DOHH2 (cell line): ENCODE results near the gene MYT1.

ENCODE experiments used
- H3F3A ChIP-seq: fragments of 200-600 bp; sonication (generic), shearing (Covaris generic); 2 replicates; pipeline ENCODE4 v1.6.0; 2016; ENCODE audit warnings: antibody characterized with exemption, mild to moderate bottlenecking; ENCODE audit not compliant: control insufficient read depth, insufficient read depth
- H3K27ac ChIP-seq: fragments of 200-600 bp; sonication (generic); 2 replicates; pipeline ENCODE4 v1.5.1; 2014; ENCODE audit warnings: low read depth, mild to moderate bottlenecking, low read length, moderate library complexity
- H3K27me3 ChIP-seq: fragments of 200-600 bp; sonication (generic); 2 replicates; pipeline ENCODE4 v1.6.1; 2014; ENCODE audit warnings: mild to moderate bottlenecking, low read length, mixed read lengths; ENCODE audit not compliant: control insufficient read depth
- H3K36me3 ChIP-seq: fragments of 200-600 bp; sonication (generic); 2 replicates; pipeline ENCODE4 v1.6.1; 2014; ENCODE audit warnings: mild to moderate bottlenecking, low read length, moderate library complexity, mixed read lengths; ENCODE audit not compliant: control insufficient read depth
- H3K4me1 ChIP-seq: fragments of 200-600 bp; sonication (generic); 2 replicates; pipeline ENCODE4 v1.6.1; 2014; ENCODE audit warnings: mild to moderate bottlenecking, low read length, mixed read lengths; ENCODE audit not compliant: control insufficient read depth
- H3K4me2 ChIP-seq: fragments of 200-600 bp; sonication (generic); 2 replicates; pipeline ENCODE4 v1.6.0; 2014; ENCODE audit warnings: mild to moderate bottlenecking, low read length, moderate library complexity
- H3K4me3 ChIP-seq: fragments of 200-600 bp; sonication (generic); 2 replicates; pipeline ENCODE4 v1.5.1; 2014; ENCODE audit warnings: mild to moderate bottlenecking, low read length, mixed read lengths
- H3K79me2 ChIP-seq: fragments of 200-600 bp; sonication (generic); 2 replicates; pipeline ENCODE4 v1.6.1; 2014; ENCODE audit warnings: mild to moderate bottlenecking, low read length, mixed read lengths; ENCODE audit not compliant: control insufficient read depth
- H3K9me2 ChIP-seq: fragments of 200-600 bp; sonication (generic); replicated peaks from 2 replicates; pipeline ENCODE4 v1.6.1; 2014; ENCODE audit warnings: mild to moderate bottlenecking, low read length, mixed read lengths; ENCODE audit not compliant: control insufficient read depth
- H3K9me3 ChIP-seq: fragments of 200-600 bp; sonication (generic); 2 replicates; pipeline ENCODE4 v1.6.1; 2014; ENCODE audit warnings: antibody characterized with exemption, low read length, mixed read lengths; ENCODE audit not compliant: control insufficient read depth, insufficient read depth
- H4K20me1 ChIP-seq: fragments of 200-600 bp; sonication (generic); 2 replicates; pipeline ENCODE4 v1.6.0; 2014; ENCODE audit warnings: low read depth, mild to moderate bottlenecking, antibody characterized with exemption, low read length, moderate library complexity; ENCODE audit not compliant: control insufficient read depth, insufficient read depth
- EZH2phosphoT487 ChIP-seq: fragments of 200-600 bp; sonication (generic); IDR thresholded peaks from 2 replicates; pipeline ENCODE4 v1.6.1; 2017; ENCODE audit warnings: borderline replicate concordance, mild to moderate bottlenecking, antibody characterized with exemption, low read length, moderate library complexity, mixed read lengths
- TF ChIP-seq, protein P1 (sequence below): fragments of 200-600 bp; sonication (generic); IDR thresholded peaks from one replicate; pipeline ENCODE4 v1.5.1; 2014; ENCODE audit warnings: antibody characterized with exemption, mild to moderate bottlenecking, low read depth, low read length; ENCODE audit not compliant: poor library complexity, severe bottlenecking

The MYT1 gene

DNA sequence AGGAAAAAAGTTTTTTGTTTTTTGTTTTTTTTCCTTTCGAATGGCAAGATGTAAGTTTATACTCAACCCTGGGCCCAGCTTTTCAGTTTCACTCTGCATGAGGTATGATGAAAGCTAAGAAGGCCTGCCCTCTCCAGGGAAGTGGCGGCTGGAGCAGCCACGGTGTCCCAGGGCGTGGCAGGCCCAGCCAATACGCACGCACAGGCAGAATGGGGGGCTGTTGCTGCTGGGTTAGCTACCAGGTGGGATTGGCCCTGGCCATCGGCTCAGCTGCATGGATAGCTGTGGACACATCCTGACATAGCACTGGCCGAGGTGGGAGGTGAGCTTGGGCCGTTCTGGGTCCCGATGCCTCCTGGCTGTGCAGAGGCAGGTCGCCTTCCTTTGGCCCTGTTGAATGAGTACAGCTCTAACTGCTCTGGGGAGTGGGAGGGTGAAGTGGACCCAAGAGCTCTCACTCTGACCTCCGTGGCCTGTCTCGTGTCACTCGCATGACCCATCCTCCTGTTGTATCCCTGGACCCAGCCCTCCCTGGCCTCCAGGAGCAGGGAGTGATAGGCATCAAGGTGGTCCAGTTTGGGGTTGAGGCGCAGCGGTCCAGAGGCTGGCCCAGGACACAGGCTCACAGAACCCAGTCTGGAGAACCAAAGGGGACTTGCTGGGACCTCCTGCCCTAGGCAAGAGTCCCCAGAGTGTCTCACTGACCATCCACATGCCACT, 18.1 kb downstream of the MYT1 start:
- Histone ChIP-seq H3K9me3 (peaks cover 15% of the 10 kb centered on the region; the same call in 1 of the 2 replicates), H3K36me3 (no peaks in the 10 kb centered on the region), H3K27ac (no peak overlapping the region), H3K4me1 (no peaks in the 10 kb centered on the region), H3K27me3 (no peaks in the 10 kb centered on the region), H3K9me2 (no peaks in the 10 kb centered on the region), H3K4me3 (no peak overlapping the region), H3F3A (no peaks in the 10 kb centered on the region; the same call in 1 of the 2 replicates), H3K79me2 (no peaks in the 10 kb centered on the region), H4K20me1 (no peaks in the 10 kb centered on the region), H3K4me2 (no peak overlapping the region)
- TF ChIP-seq, protein P1, sequence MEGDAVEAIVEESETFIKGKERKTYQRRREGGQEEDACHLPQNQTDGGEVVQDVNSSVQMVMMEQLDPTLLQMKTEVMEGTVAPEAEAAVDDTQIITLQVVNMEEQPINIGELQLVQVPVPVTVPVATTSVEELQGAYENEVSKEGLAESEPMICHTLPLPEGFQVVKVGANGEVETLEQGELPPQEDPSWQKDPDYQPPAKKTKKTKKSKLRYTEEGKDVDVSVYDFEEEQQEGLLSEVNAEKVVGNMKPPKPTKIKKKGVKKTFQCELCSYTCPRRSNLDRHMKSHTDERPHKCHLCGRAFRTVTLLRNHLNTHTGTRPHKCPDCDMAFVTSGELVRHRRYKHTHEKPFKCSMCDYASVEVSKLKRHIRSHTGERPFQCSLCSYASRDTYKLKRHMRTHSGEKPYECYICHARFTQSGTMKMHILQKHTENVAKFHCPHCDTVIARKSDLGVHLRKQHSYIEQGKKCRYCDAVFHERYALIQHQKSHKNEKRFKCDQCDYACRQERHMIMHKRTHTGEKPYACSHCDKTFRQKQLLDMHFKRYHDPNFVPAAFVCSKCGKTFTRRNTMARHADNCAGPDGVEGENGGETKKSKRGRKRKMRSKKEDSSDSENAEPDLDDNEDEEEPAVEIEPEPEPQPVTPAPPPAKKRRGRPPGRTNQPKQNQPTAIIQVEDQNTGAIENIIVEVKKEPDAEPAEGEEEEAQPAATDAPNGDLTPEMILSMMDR: no peak
- no peak for TF ChIP-seq EZH2phosphoT487

DNA sequence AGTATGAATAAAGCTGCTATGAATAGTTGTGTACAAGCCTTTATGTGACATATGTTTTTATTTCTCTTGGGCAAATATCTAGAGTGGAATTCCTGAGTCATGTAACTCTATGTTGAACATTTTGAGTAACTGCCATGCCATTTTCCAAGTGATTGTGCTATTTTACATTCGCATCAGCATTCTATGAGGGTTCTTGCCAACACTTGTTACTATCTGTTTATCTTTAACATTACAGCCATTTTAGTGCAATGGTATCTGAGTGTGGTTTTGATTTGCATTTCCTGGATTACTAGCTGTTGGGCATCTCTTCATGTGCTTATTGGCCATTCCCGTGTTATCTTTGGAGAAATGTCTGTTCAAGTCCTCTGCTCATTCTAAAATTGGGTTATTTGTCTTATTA, 19.1 kb downstream of the MYT1 start:
- TF ChIP-seq EZH2phosphoT487: no peak
- TF ChIP-seq, protein P1: no peak
- no peak overlapping the region for H3K4me2 ChIP-seq
- no peaks in the 10 kb centered on the region for H4K20me1 ChIP-seq
- no peaks in the 10 kb centered on the region for H3K36me3 ChIP-seq
- peaks cover 15% of the 10 kb centered on the region; the same call in 1 of the 2 replicates for H3K9me3 ChIP-seq
- H3K4me1 ChIP-seq: no peaks in the 10 kb centered on the region
- no peaks in the 10 kb centered on the region for H3K27me3 ChIP-seq
- H3K4me3 ChIP-seq: no peak overlapping the region
- no peaks in the 10 kb centered on the region; the same call in 1 of the 2 replicates for H3F3A ChIP-seq
- H3K27ac ChIP-seq: no peak overlapping the region
- no peaks in the 10 kb centered on the region for H3K9me2 ChIP-seq
- H3K79me2 ChIP-seq: no peaks in the 10 kb centered on the region

DNA sequence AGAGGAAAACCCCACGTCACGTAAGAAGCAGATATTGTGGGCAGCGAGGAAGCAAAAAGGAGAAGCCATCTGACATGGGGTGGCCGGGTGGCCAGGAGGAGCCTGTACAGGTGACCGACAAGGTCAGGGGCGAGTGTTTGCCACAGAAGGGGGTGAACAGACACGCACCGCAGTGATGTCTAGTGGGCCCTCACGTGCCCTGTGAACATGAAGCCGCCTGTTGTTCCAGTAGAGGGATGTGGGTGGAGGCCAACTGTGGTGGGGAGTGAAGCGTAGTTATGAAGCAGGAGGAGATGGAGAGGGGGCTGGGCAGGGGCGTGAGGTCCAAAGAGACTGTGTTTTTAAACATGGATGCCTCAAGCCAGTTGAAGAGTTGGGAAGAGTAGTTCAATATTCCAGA, 20.5 kb downstream of the MYT1 start:
- Histone ChIP-seq H3K27me3 (no peaks in the 10 kb centered on the region), H3K27ac (no peak overlapping the region), H3K36me3 (no peaks in the 10 kb centered on the region), H4K20me1 (no peaks in the 10 kb centered on the region), H3K9me3 (peaks cover 13% of the 10 kb centered on the region; the same call in 1 of the 2 replicates), H3K4me3 (no peak overlapping the region), H3F3A (no peaks in the 10 kb centered on the region; the same call in 1 of the 2 replicates), H3K4me2 (no peak overlapping the region), H3K4me1 (no peaks in the 10 kb centered on the region), H3K79me2 (no peaks in the 10 kb centered on the region), H3K9me2 (no peaks in the 10 kb centered on the region)
- TF ChIP-seq, protein P1: no peak
- no peak for TF ChIP-seq EZH2phosphoT487
